ENCODE results near the gene NSMCE3.

Gene NSMCE3

DNA sequence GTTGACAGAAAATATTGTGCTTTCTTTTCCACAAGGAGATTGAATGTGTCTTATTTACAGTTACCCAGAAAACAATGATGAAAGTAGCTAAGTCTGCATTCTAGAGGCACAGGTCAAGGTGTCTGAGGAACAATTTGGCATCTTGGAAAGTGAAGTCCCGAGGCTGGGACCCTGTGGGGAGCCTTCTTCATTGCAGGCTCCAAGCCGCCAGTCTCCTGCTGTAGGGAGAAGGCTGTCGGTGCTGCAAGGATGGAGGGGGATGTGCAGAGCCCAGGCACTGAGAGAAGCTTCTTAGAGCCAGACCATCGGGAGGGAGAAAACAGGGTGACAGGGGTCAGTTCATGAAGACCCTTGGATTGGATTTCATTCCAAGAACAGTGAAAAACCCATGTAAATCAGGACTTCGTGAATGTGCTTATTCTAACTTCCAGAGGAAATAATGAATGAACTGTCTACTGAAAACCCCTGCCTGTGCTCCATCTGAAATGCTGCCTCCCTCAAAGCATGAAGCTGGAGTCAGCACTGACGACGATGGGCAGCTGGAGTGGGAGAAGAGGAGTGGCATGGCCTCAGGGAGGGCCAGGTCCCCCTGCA lies 25.2 kb upstream of the NSMCE3 start:
- Histone ChIP-seq H3K4me3 (ENCODE audit: insufficient read depth, low read depth, low read length, poor library complexity, severe bottlenecking) (no peak overlapping the region), H3K27me3 (replicated peaks; ENCODE audit: control insufficient read depth, insufficient read depth, low read length, poor library complexity, severe bottlenecking) (peaks cover 3% of the 10 kb centered on the region), H3K27ac (ENCODE audit: insufficient read depth, low read length, poor library complexity, severe bottlenecking) (no peak overlapping the region), H3K36me3 (ENCODE audit: control insufficient read depth, insufficient read depth, low read length) (no peaks in the 10 kb centered on the region), H3K9me3 (ENCODE audit: control insufficient read depth, low read length) (no peaks in the 10 kb centered on the region), H3K4me1 (ENCODE audit: control insufficient read depth, insufficient read depth, low read length, poor library complexity, severe bottlenecking) (no peaks in the 10 kb centered on the region)
- DNase-seq, result no peak

DNA sequence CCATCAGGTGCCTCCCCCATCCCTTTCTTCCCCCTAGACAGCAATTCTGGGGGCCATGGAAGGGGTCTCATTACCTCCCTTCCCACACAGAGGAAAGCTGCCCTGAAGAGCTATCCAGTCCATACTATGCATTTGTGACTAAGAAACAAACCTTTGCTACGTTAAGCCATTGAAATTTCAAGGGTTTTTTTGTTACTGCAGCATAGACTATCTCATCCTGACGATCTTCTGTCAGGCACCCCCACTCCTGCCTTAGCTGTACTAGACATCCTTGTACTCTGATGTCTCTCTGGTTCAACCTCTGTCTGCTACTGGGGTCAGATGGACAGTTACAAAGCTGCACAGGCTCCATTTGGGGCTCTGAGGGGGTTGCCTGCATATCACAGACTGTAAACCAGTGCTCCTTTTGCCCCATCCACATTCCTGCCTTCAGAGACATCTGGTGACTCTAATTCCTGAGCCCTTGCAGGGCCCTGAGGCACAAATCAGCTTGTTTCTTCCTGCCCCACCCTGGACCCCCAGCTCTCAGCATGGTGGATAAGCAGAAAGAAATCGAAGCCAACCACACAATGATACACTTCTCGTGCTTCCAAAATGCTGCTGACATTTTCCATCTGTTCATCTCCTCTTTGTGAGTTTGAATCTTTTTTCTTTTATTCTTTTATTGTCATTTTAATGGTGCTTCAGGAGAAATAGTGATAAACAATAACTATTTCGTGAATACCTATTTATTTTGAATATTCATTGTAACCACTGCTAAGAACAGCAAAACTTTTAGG lies 21.6 kb upstream of the NSMCE3 start:
- no peak for DNase-seq
- Histone ChIP-seq H3K27ac (ENCODE audit: insufficient read depth, low read length, poor library complexity, severe bottlenecking) (no peak overlapping the region), H3K4me3 (ENCODE audit: insufficient read depth, low read depth, low read length, poor library complexity, severe bottlenecking) (no peak overlapping the region), H3K36me3 (ENCODE audit: control insufficient read depth, insufficient read depth, low read length) (no peaks in the 10 kb centered on the region), H3K4me1 (ENCODE audit: control insufficient read depth, insufficient read depth, low read length, poor library complexity, severe bottlenecking) (no peaks in the 10 kb centered on the region), H3K27me3 (replicated peaks; ENCODE audit: control insufficient read depth, insufficient read depth, low read length, poor library complexity, severe bottlenecking) (peaks cover 3% of the 10 kb centered on the region), H3K9me3 (ENCODE audit: control insufficient read depth, low read length) (no peaks in the 10 kb centered on the region)

DNA sequence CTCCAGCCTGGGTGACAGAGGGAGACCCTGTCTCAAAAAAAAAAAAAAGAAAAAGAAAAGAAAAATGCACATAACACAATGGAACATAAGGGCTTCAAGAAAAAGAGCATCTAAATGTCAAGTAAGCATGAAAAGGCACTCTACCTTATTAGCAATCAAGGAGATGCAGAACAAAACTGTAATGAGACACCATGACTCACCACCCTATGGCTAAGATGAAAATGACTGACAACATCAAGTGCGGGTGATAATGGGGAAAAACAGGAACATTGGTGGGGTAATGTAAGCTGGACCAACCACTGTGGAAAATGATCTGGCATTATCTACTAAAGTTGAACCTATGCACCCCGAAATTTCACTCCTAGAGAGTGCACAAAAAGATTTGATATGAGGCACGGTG lies 19.6 kb upstream of the NSMCE3 start:
- DNase-seq, result no peak
- H3K27me3 ChIP-seq (replicated peaks; ENCODE audit: control insufficient read depth, insufficient read depth, low read length, poor library complexity, severe bottlenecking), result peaks cover 7% of the 10 kb centered on the region
- H3K9me3 ChIP-seq (ENCODE audit: control insufficient read depth, low read length), result no peaks in the 10 kb centered on the region

DNA sequence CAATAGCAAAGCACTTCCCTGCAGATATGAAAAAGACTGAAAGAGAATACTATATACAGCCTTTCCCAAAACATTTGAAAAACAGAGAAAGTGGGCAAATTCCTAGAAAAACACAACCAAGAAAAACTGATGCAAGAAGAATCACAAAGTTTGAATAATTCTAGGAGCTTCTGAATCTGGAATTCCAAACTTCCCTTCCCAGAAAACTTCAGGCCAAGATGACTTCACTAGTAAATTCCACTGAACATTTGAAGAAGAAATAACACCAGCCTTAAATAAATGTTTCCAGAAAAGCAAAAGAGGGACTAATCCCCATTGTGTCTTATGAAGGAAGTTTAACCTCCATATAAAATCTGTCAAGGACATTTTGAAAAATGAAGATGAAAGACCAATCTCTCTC lies 15.8 kb upstream of the NSMCE3 start:
- Histone ChIP-seq H3K27ac (ENCODE audit: insufficient read depth, low read length, poor library complexity, severe bottlenecking) (no peak overlapping the region), H3K27me3 (replicated peaks; ENCODE audit: control insufficient read depth, insufficient read depth, low read length, poor library complexity, severe bottlenecking) (peaks cover 9% of the 10 kb centered on the region), H3K9me3 (ENCODE audit: control insufficient read depth, low read length) (no peaks in the 10 kb centered on the region), H3K36me3 (ENCODE audit: control insufficient read depth, insufficient read depth, low read length) (no peaks in the 10 kb centered on the region), H3K4me3 (ENCODE audit: insufficient read depth, low read depth, low read length, poor library complexity, severe bottlenecking) (no peak overlapping the region), H3K4me1 (ENCODE audit: control insufficient read depth, insufficient read depth, low read length, poor library complexity, severe bottlenecking) (no peaks in the 10 kb centered on the region)
- no peak for DNase-seq

More for the DNA sequence above, 19.6 kb upstream of the NSMCE3 start:
- Histone ChIP-seq H3K4me3 (ENCODE audit: insufficient read depth, low read depth, low read length, poor library complexity, severe bottlenecking) (no peak overlapping the region), H3K4me1 (ENCODE audit: control insufficient read depth, insufficient read depth, low read length, poor library complexity, severe bottlenecking) (no peaks in the 10 kb centered on the region), H3K36me3 (ENCODE audit: control insufficient read depth, insufficient read depth, low read length) (no peaks in the 10 kb centered on the region), H3K27ac (ENCODE audit: insufficient read depth, low read length, poor library complexity, severe bottlenecking) (no peak overlapping the region)

DNA sequence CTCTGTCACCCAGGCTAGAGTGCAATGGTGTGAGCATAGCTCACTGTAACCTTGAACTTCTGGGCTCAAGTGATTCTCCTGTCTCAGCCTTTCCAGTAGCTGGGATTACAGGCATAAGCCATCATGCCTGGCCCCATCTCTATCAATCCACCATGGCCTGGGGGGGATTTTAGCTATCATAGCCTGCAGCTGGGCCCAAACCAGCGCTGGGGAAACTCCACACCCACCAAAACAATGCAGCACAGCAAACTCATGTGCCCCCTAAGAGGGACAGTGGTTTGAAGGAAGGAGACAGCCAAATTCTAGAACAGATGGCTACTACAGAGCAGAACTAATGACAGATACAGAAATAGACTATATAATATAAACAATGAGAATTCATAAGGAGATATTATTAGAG lies 13.8 kb upstream of the NSMCE3 start:
- Histone ChIP-seq H3K9me3 (ENCODE audit: control insufficient read depth, low read length) (no peaks in the 10 kb centered on the region), H3K27me3 (replicated peaks; ENCODE audit: control insufficient read depth, insufficient read depth, low read length, poor library complexity, severe bottlenecking) (peaks cover 9% of the 10 kb centered on the region), H3K27ac (ENCODE audit: insufficient read depth, low read length, poor library complexity, severe bottlenecking) (no peak overlapping the region), H3K4me1 (ENCODE audit: control insufficient read depth, insufficient read depth, low read length, poor library complexity, severe bottlenecking) (no peaks in the 10 kb centered on the region), H3K4me3 (ENCODE audit: insufficient read depth, low read depth, low read length, poor library complexity, severe bottlenecking) (no peak overlapping the region), H3K36me3 (ENCODE audit: control insufficient read depth, insufficient read depth, low read length) (no peaks in the 10 kb centered on the region)
- DNase-seq, result no peak

DNA sequence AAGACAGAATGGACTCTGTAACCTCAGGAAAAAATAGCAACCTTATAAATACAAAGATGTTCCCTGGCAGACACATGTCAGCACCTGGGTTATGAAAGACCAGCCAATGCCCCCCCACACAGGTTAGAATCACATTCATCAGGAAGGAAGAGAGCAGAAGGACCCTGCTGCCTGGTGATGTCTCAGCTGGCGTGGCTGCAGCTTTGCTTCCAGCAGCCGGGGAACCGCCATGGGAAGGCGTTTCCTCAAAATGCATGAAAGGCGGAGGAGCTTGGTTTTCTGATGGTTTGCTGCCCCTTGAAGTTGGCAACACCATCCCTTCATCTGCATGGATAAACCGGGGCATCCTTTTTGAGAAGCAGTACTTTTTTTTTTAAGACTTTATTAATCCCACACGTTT lies 10.9 kb upstream of the NSMCE3 start:
- Histone ChIP-seq H3K4me3 (ENCODE audit: insufficient read depth, low read depth, low read length, poor library complexity, severe bottlenecking) (no peak overlapping the region), H3K27ac (ENCODE audit: insufficient read depth, low read length, poor library complexity, severe bottlenecking) (no peak overlapping the region), H3K4me1 (ENCODE audit: control insufficient read depth, insufficient read depth, low read length, poor library complexity, severe bottlenecking) (no peaks in the 10 kb centered on the region), H3K9me3 (ENCODE audit: control insufficient read depth, low read length) (no peaks in the 10 kb centered on the region), H3K27me3 (replicated peaks; ENCODE audit: control insufficient read depth, insufficient read depth, low read length, poor library complexity, severe bottlenecking) (peaks cover 9% of the 10 kb centered on the region), H3K36me3 (ENCODE audit: control insufficient read depth, insufficient read depth, low read length) (no peaks in the 10 kb centered on the region)
- no peak for DNase-seq

DNA sequence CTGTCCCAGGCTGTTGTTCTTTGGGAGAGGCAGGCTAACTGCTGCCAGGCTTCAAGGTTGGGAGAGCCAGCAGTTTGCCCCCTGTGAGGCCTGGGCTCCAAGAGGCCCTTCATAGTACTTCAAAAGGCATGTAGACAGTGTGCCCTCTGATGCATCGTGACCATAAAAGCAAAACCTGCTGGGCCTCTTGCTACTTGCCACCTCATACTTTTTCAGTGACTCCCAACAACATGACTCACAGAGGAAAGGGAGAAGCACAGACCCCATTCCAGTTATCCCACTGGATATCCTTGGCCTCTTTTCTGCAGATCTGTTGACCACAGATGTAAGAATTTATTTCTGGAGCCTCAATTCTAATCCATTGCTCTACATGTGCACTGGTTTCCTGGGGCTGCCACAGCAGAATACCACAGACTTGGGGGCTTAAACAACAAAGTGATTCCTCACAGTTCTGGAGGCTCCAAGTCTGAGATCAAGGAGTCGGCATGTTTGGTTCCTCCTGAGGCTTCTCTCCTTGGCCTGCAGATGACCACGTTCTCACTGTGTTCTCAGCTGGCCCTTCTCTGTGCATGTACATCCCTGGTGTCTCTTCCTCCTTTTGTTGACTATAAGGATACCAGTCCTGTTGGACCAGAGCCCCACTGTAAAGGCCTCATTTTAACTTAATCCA lies 8.9 kb upstream of the NSMCE3 start:
- H3K4me1 ChIP-seq (ENCODE audit: control insufficient read depth, insufficient read depth, low read length, poor library complexity, severe bottlenecking), result no peaks in the 10 kb centered on the region
- no peak overlapping the region for H3K4me3 ChIP-seq (ENCODE audit: insufficient read depth, low read depth, low read length, poor library complexity, severe bottlenecking)
- no peak for DNase-seq
- H3K27me3 ChIP-seq (replicated peaks; ENCODE audit: control insufficient read depth, insufficient read depth, low read length, poor library complexity, severe bottlenecking), result peaks cover 4% of the 10 kb centered on the region
- no peak overlapping the region for H3K27ac ChIP-seq (ENCODE audit: insufficient read depth, low read length, poor library complexity, severe bottlenecking)
- no peaks in the 10 kb centered on the region for H3K36me3 ChIP-seq (ENCODE audit: control insufficient read depth, insufficient read depth, low read length)
- no peaks in the 10 kb centered on the region for H3K9me3 ChIP-seq (ENCODE audit: control insufficient read depth, low read length)

DNA sequence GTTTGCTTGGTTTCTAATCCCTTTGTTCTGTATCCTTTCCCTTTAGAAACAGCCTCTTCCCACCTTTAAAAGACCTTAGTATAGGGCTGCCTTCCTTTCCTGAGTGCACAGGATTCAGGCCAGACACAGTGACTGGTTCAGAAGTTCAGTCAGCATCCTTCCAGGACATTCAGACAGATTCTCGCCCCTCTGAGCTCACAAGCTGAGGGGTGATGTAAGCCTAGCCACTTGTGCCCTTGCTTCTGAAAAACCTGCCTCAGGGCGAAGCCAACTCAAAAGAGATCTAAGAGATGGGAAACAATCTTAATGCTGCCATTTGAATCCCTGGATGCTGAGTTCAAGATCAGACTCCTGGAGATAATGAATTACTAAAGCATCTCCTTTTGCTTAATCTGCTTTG lies 6.7 kb upstream of the NSMCE3 start:
- DNase-seq, result no peak
- Histone ChIP-seq H3K9me3 (ENCODE audit: control insufficient read depth, low read length) (no peaks in the 10 kb centered on the region), H3K4me3 (ENCODE audit: insufficient read depth, low read depth, low read length, poor library complexity, severe bottlenecking) (no peak overlapping the region), H3K4me1 (ENCODE audit: control insufficient read depth, insufficient read depth, low read length, poor library complexity, severe bottlenecking) (no peaks in the 10 kb centered on the region), H3K27me3 (replicated peaks; ENCODE audit: control insufficient read depth, insufficient read depth, low read length, poor library complexity, severe bottlenecking) (no peaks in the 10 kb centered on the region), H3K27ac (ENCODE audit: insufficient read depth, low read length, poor library complexity, severe bottlenecking) (no peak overlapping the region), H3K36me3 (ENCODE audit: control insufficient read depth, insufficient read depth, low read length) (no peaks in the 10 kb centered on the region)

DNA sequence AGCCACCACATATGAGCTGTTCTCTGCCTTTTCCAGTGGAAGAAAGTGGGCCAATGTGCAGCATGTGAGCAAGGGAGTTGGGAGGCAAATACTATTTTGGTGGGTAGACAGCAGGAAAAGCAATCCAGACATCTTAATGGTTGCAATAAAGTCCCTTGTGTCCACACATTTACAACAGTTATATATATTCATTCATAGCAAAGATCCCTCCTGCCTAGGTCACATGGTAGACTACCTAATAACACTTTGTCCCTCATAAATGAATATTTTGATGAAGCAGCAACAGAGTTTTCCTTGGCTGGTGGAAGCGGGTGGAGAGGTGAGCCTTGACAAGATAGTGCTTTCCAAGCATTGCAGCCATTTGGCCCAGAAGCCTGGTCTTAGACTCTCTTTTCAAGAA lies 6.2 kb upstream of the NSMCE3 start:
- H3K9me3 ChIP-seq (ENCODE audit: control insufficient read depth, low read length), result no peaks in the 10 kb centered on the region
- H3K36me3 ChIP-seq (ENCODE audit: control insufficient read depth, insufficient read depth, low read length), result no peaks in the 10 kb centered on the region
- no peak overlapping the region for H3K27ac ChIP-seq (ENCODE audit: insufficient read depth, low read length, poor library complexity, severe bottlenecking)
- H3K4me3 ChIP-seq (ENCODE audit: insufficient read depth, low read depth, low read length, poor library complexity, severe bottlenecking), result no peak overlapping the region
- no peaks in the 10 kb centered on the region for H3K4me1 ChIP-seq (ENCODE audit: control insufficient read depth, insufficient read depth, low read length, poor library complexity, severe bottlenecking)
- no peak for DNase-seq
- H3K27me3 ChIP-seq (replicated peaks; ENCODE audit: control insufficient read depth, insufficient read depth, low read length, poor library complexity, severe bottlenecking), result no peaks in the 10 kb centered on the region

DNA sequence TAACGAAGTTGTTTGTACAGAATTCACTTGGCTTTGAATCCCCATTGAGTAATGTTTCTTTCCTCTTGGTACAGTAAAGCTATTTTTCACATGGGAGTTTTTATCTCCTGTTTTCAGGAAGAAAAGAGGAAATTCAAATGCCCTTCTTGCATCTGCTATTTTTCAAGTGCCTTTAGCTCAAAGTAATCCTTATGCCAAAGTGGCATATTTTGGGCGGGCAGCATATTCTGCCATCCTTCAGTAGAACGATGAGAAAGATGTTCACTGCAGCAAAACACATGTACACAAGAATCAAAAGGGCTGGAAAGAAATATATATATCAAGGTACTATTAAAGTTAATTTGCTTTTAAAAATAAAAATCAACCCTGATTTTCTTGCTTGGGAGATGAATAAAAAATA lies 5.3 kb upstream of the NSMCE3 start:
- H3K27ac ChIP-seq (ENCODE audit: insufficient read depth, low read length, poor library complexity, severe bottlenecking), result no peak overlapping the region
- DNase-seq, result no peak
- no peaks in the 10 kb centered on the region for H3K9me3 ChIP-seq (ENCODE audit: control insufficient read depth, low read length)
- H3K4me3 ChIP-seq (ENCODE audit: insufficient read depth, low read depth, low read length, poor library complexity, severe bottlenecking), result no peak overlapping the region
- H3K36me3 ChIP-seq (ENCODE audit: control insufficient read depth, insufficient read depth, low read length), result no peaks in the 10 kb centered on the region
- H3K4me1 ChIP-seq (ENCODE audit: control insufficient read depth, insufficient read depth, low read length, poor library complexity, severe bottlenecking), result no peaks in the 10 kb centered on the region
- H3K27me3 ChIP-seq (replicated peaks; ENCODE audit: control insufficient read depth, insufficient read depth, low read length, poor library complexity, severe bottlenecking), result no peaks in the 10 kb centered on the region

Data from effector memory CD4-positive, alpha-beta T cell (primary cell).